H9 (cell line): Measurements from ENCODE around the gene VRK1. TPM values are rescaled to one million over a fixed set of nuclear protein-coding genes. Genes with fewer than 3 reads are reported as not detected.

Experiments
- DNase-seq: peaks from one replicate; pipeline ENCODE4 v3.0.0-alpha.2; 2017
- H2AFZ ChIP-seq: one replicate; pipeline ENCODE4 v1.6.1; 2013; ENCODE audit warnings: mild to moderate bottlenecking, low read length, control low read depth, moderate library complexity
- H2AK5ac ChIP-seq: 2 replicates; pipeline ENCODE4 v1.6.1; 2013; ENCODE audit warnings: low read length, control low read depth, mixed read lengths; ENCODE audit not compliant: insufficient read length
- H2BK120ac ChIP-seq: one replicate; pipeline ENCODE4 v1.6.1; 2013; ENCODE audit warnings: low read depth, mild to moderate bottlenecking, low read length, control low read depth, inconsistent platforms; ENCODE audit not compliant: poor library complexity, severe bottlenecking
- H2BK12ac ChIP-seq: 2 replicates; pipeline ENCODE4 v1.6.1; 2013; ENCODE audit warnings: low read length, control low read depth, mixed read lengths, low read depth; ENCODE audit not compliant: insufficient read length
- H2BK15ac ChIP-seq: 2 replicates; pipeline ENCODE4 v1.6.1; 2013; ENCODE audit warnings: low read depth, low read length, control low read depth
- H2BK20ac ChIP-seq: one replicate; pipeline ENCODE4 v1.6.1; 2013; ENCODE audit warnings: low read depth, mild to moderate bottlenecking, low read length, control low read depth, inconsistent platforms; ENCODE audit not compliant: poor library complexity, severe bottlenecking
- H2BK5ac ChIP-seq: 2 replicates; pipeline ENCODE4 v1.6.1; 2013; ENCODE audit warnings: low read length, control low read depth, mixed read lengths; ENCODE audit not compliant: insufficient read length
- H3K14ac ChIP-seq: 2 replicates; pipeline ENCODE4 v1.6.1; 2013; ENCODE audit warnings: low read length, control low read depth; ENCODE audit not compliant: insufficient read depth
- H3K18ac ChIP-seq: 2 replicates; pipeline ENCODE4 v1.6.1; 2013; ENCODE audit warnings: low read depth, mild to moderate bottlenecking, mixed read lengths, low read length, control low read depth; ENCODE audit not compliant: insufficient read length
- H3K23ac ChIP-seq: 2 replicates; pipeline ENCODE4 v1.6.1; 2013; ENCODE audit warnings: low read length, control low read depth, mixed read lengths, low read depth; ENCODE audit not compliant: insufficient read length
- H3K23me2 ChIP-seq: 2 replicates; pipeline ENCODE4 v1.6.1; 2013; ENCODE audit warnings: low read depth, mild to moderate bottlenecking, mixed read lengths, low read length, control low read depth; ENCODE audit not compliant: insufficient read length, poor library complexity, severe bottlenecking
- H3K27ac ChIP-seq: 2 replicates; pipeline ENCODE4 v1.5.1; 2013; ENCODE audit warnings: low read length, control low read depth, mixed read lengths, low read depth; ENCODE audit not compliant: insufficient read length
- H3K27me3 ChIP-seq: 2 replicates; pipeline ENCODE4 v1.6.1; 2013; ENCODE audit warnings: low read length, control low read depth, inconsistent platforms; ENCODE audit not compliant: insufficient read depth
- H3K4ac ChIP-seq: 2 replicates; pipeline ENCODE4 v1.6.1; 2013; ENCODE audit warnings: low read depth, mild to moderate bottlenecking, control low read depth, inconsistent platforms, low read length, moderate library complexity
- H3K4me1 ChIP-seq: 2 replicates; pipeline ENCODE4 v1.6.1; 2013; ENCODE audit warnings: low read length, control low read depth, inconsistent platforms; ENCODE audit not compliant: insufficient read depth
- H3K4me2 ChIP-seq: 2 replicates; pipeline ENCODE4 v1.6.1; 2013; ENCODE audit warnings: low read length, control low read depth, mixed read lengths; ENCODE audit not compliant: insufficient read length, insufficient read depth
- H3K56ac ChIP-seq: 2 replicates; pipeline ENCODE4 v1.6.1; 2013; ENCODE audit warnings: low read depth, mild to moderate bottlenecking, mixed read lengths, low read length, control low read depth; ENCODE audit not compliant: insufficient read length
- H3K79me1 ChIP-seq: 2 replicates; pipeline ENCODE4 v1.6.1; 2013; ENCODE audit warnings: low read depth, mild to moderate bottlenecking, moderate library complexity, low read length, control low read depth, inconsistent platforms; ENCODE audit not compliant: insufficient read depth, poor library complexity, severe bottlenecking
- H3K79me2 ChIP-seq: 2 replicates; pipeline ENCODE4 v1.6.1; 2013; ENCODE audit warnings: low read length, control low read depth, inconsistent platforms; ENCODE audit not compliant: insufficient read depth
- H3K9ac ChIP-seq: 2 replicates; pipeline ENCODE4 v1.6.1; 2013; ENCODE audit warnings: low read length, control low read depth, mixed read lengths; ENCODE audit not compliant: insufficient read length; ENCODE audit errors: extremely low read depth
- H3K9me3 ChIP-seq: one replicate; pipeline ENCODE4 v1.6.1; 2013; ENCODE audit warnings: low read depth, low read length, inconsistent platforms; ENCODE audit not compliant: control insufficient read depth
- H3T11ph ChIP-seq: one replicate; pipeline ENCODE4 v1.6.1; 2013; ENCODE audit warnings: mild to moderate bottlenecking, low read length, control low read depth, inconsistent platforms
- H4K20me1 ChIP-seq: one replicate; pipeline ENCODE4 v1.6.1; 2013; ENCODE audit not compliant: control insufficient read depth, insufficient read length, insufficient read depth
- H4K5ac ChIP-seq: 2 replicates; pipeline ENCODE4 v1.6.1; 2013; ENCODE audit warnings: low read depth, mild to moderate bottlenecking, mixed read lengths, low read length, control low read depth; ENCODE audit not compliant: insufficient read length
- H4K8ac ChIP-seq: replicated peaks from 2 replicates; pipeline ENCODE4 v1.6.1; 2013; ENCODE audit warnings: low read length, control low read depth, mixed read lengths, low read depth; ENCODE audit not compliant: insufficient read length
- H4K91ac ChIP-seq: 2 replicates; pipeline ENCODE4 v1.6.1; 2013; ENCODE audit warnings: low read depth, mild to moderate bottlenecking, moderate library complexity, mixed read lengths, low read length, control low read depth; ENCODE audit not compliant: insufficient read length
- H3K27ac Mint-ChIP-seq, 3 experiments: 2 replicates in 2 of 3; 3 replicates in 1 of 3; pipeline ENCODE4 v1.8.0; 2020 to 2021; ENCODE audit warnings: mixed read lengths in 3 of 3, mild to moderate bottlenecking in 1 of 3, moderate library complexity in 1 of 3
- H3K27me3 Mint-ChIP-seq: 2 replicates; pipeline ENCODE4 v1.8.0; 2021; ENCODE audit warnings: low read depth, mild to moderate bottlenecking, moderate library complexity, mixed read lengths
- H3K36me3 Mint-ChIP-seq, 3 experiments: 2 replicates in 2 of 3; 3 replicates in 1 of 3; pipeline ENCODE4 v1.8.0; 2020 to 2021; ENCODE audit warnings: low read depth in 3 of 3, mixed read lengths in 3 of 3; ENCODE audit not compliant: insufficient read depth in 1 of 3
- H3K4me1 Mint-ChIP-seq, 2 experiments: 2 replicates each; pipeline ENCODE4 v1.8.0; 2020; ENCODE audit warnings: mixed read lengths in 2 of 2
- H3K4me3 Mint-ChIP-seq, 2 experiments: 2 replicates in 1 of 2; 3 replicates in 1 of 2; pipeline ENCODE4 v1.8.0; 2020 to 2021; ENCODE audit warnings: mild to moderate bottlenecking in 2 of 2, mixed read lengths in 2 of 2, moderate library complexity in 1 of 2
- H3K9me3 Mint-ChIP-seq, 2 experiments: 2 replicates in 1 of 2; 3 replicates in 1 of 2; pipeline ENCODE4 v1.8.0; 2020; ENCODE audit warnings: mild to moderate bottlenecking in 2 of 2, mixed read lengths in 2 of 2, moderate library complexity in 1 of 2
- CTCF ChIP-seq: fragments of 200-600 bp; sonication (generic); conservative IDR thresholded peaks from 3 replicates; pipeline ENCODE4 v1.8.0; 2021; ENCODE audit warnings: antibody characterized with exemption, mild to moderate bottlenecking
- WGBS: extraction: QIAGEN DNeasy Blood & Tissue Kit; methylation state at CpG from one replicate; pipeline ENCODE4 v1.1.7; 2013; ENCODE audit warnings: missing lambda C conversion rate, low lambda C conversion rate, mixed read lengths; ENCODE audit not compliant: insufficient read length; ENCODE audit errors: extremely low coverage; 5-methylcytosine and 5-hydroxymethylcytosine counted together
- total RNA-seq: library from RNA; stranded (reverse); gene quantifications from 2 replicates; pipeline ENCODE4 v1.2.1, GENCODE V29; 2021

The VRK1 gene
- total RNA-seq, 1 experiment from 2014 or later = 55.7 TPM

GRCh38 chr14:96824283-96824682 is 27.1 kb downstream of the VRK1 start:
- H3K18ac ChIP-seq = no peak overlapping the region
- Mint-ChIP-seq H3K36me3 (peaks cover 0 to 6% (median 0%) of the 10 kb centered on the region in 3 experiments; a peak in 3 of 7 replicates), H3K4me1 (peaks cover 9 to 19% of the 10 kb centered on the region in 2 experiments), H3K27ac (no peak overlapping the region), H3K27me3 (no peaks in the 10 kb centered on the region), H3K4me3 (no peak overlapping the region), H3K9me3 (peaks cover 0 to 2% of the 10 kb centered on the region in 2 experiments; a peak in 1 of 5 replicates)
- H3K27me3 ChIP-seq = no peaks in the 10 kb centered on the region
- no peak overlapping the region for H3K27ac ChIP-seq
- no peak overlapping the region for H2AFZ ChIP-seq
- H3T11ph ChIP-seq = no peak overlapping the region
- H4K20me1 ChIP-seq = no peaks in the 10 kb centered on the region
- H3K9me3 ChIP-seq = no peaks in the 10 kb centered on the region
- peaks cover 19% of the 10 kb centered on the region; the same call in 1 of the 2 replicates for H3K79me2 ChIP-seq
- no peak overlapping the region for H3K56ac ChIP-seq
- H3K4me1 ChIP-seq = no peaks in the 10 kb centered on the region; the same call in 1 of the 2 replicates
- no peak overlapping the region for H4K5ac ChIP-seq
- no peak overlapping the region for H3K9ac ChIP-seq
- no peak overlapping the region for H3K23ac ChIP-seq
- H2BK12ac ChIP-seq = no peak overlapping the region
- no peak overlapping the region for H2AK5ac ChIP-seq
- no peak overlapping the region for H2BK20ac ChIP-seq
- WGBS = no CpG with 5 or more reads among the region's 3 CpGs
- no peak overlapping the region for H2BK5ac ChIP-seq
- H3K4me2 ChIP-seq = no peak overlapping the region
- no peak overlapping the region for H2BK120ac ChIP-seq
- H3K79me1 ChIP-seq = peaks cover 6% of the 10 kb centered on the region
- no peak for DNase-seq
- H3K23me2 ChIP-seq = no peaks in the 10 kb centered on the region
- H4K91ac ChIP-seq = no peak overlapping the region
- no peak for TF ChIP-seq CTCF
- no peak overlapping the region for H4K8ac ChIP-seq
- H2BK15ac ChIP-seq = no peak overlapping the region
- no peak overlapping the region for H3K14ac ChIP-seq
- H3K4ac ChIP-seq = no peak overlapping the region
